Renal cortex interstitium (tissue), 15 donors: ENCODE measurements around the gene NOMO2. TPM values are rescaled to one million over a fixed set of nuclear protein-coding genes. Genes with fewer than 3 reads are reported as not detected.
"Not testable (repeated sequence)": the region's sequence is repeated elsewhere in the genome, so short reads cannot be mapped to it uniquely, and the experiment has no call there.

Experiments
- DNase-seq, 11 donors: peaks; one replicate each; pipeline ENCODE4 v3.0.0-alpha.2; 2013; ENCODE audit warnings: low read depth in 9 of 11, low spot score in 4 of 11; ENCODE audit errors: extremely low read depth in 1 of 11
- long read RNA-seq, 16 experiments: transcript quantifications; one replicate each; lab custom pipeline, GENCODE V29; 2026
- polyA plus RNA-seq, 3 donors: library from polyadenylated mRNA; unstranded; fragments of 120-200 nt; gene quantifications; one replicate each; pipeline ENCODE4 v1.2.1, GENCODE V29; 2013; ENCODE audit not compliant: insufficient read length in 3 of 3

Gene NOMO2, protein sequence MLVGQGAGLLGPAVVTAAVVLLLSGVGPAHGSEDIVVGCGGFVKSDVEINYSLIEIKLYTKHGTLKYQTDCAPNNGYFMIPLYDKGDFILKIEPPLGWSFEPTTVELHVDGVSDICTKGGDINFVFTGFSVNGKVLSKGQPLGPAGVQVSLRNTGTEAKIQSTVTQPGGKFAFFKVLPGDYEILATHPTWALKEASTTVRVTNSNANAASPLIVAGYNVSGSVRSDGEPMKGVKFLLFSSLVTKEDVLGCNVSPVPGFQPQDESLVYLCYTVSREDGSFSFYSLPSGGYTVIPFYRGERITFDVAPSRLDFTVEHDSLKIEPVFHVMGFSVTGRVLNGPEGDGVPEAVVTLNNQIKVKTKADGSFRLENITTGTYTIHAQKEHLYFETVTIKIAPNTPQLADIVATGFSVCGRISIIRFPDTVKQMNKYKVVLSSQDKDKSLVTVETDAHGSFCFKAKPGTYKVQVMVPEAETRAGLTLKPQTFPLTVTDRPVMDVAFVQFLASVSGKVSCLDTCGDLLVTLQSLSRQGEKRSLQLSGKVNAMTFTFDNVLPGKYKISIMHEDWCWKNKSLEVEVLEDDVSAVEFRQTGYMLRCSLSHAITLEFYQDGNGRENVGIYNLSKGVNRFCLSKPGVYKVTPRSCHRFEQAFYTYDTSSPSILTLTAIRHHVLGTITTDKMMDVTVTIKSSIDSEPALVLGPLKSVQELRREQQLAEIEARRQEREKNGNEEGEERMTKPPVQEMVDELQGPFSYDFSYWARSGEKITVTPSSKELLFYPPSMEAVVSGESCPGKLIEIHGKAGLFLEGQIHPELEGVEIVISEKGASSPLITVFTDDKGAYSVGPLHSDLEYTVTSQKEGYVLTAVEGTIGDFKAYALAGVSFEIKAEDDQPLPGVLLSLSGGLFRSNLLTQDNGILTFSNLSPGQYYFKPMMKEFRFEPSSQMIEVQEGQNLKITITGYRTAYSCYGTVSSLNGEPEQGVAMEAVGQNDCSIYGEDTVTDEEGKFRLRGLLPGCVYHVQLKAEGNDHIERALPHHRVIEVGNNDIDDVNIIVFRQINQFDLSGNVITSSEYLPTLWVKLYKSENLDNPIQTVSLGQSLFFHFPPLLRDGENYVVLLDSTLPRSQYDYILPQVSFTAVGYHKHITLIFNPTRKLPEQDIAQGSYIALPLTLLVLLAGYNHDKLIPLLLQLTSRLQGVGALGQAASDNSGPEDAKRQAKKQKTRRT
- polyA plus RNA-seq, result 10 to 100 TPM; 68.7 to 75.4 (median 70.7) TPM
- long read RNA-seq, donor 1, full-length matches to known transcripts, result 3 of 3 reads
- long read RNA-seq, donor 1, partial matches to known transcripts, result 0 of 3 reads
- long read RNA-seq, donor 1, other reads (novel, unspliced or antisense), result 0 of 3 reads
- long read RNA-seq, donor 2, full-length matches to known transcripts, result 3 of 3 reads
- long read RNA-seq, donor 2, partial matches to known transcripts, result 0 of 3 reads
- long read RNA-seq, donor 2, other reads (novel, unspliced or antisense), result 0 of 3 reads
- long read RNA-seq, donor 3, full-length matches to known transcripts, result 5 of 5 reads
- long read RNA-seq, donor 3, partial matches to known transcripts, result 0 of 5 reads
- long read RNA-seq, donor 3, other reads (novel, unspliced or antisense), result 0 of 5 reads
- long read RNA-seq, donor 4, full-length matches to known transcripts, result 8 of 8 reads
- long read RNA-seq, donor 4, partial matches to known transcripts, result 0 of 8 reads
- long read RNA-seq, donor 4, other reads (novel, unspliced or antisense), result 0 of 8 reads
- long read RNA-seq, donor 5, result 0 reads
- long read RNA-seq, donor 6, full-length matches to known transcripts, result 3 of 3 reads
- long read RNA-seq, donor 6, partial matches to known transcripts, result 0 of 3 reads
- long read RNA-seq, donor 6, other reads (novel, unspliced or antisense), result 0 of 3 reads
- long read RNA-seq, donor 7, full-length matches to known transcripts, result 7 of 7 reads
- long read RNA-seq, donor 7, partial matches to known transcripts, result 0 of 7 reads
- long read RNA-seq, donor 7, other reads (novel, unspliced or antisense), result 0 of 7 reads
- long read RNA-seq, donor 8, result 0 reads
- long read RNA-seq, donor 9, full-length matches to known transcripts, result 5 of 5 reads
- long read RNA-seq, donor 9, partial matches to known transcripts, result 0 of 5 reads
- long read RNA-seq, donor 9, other reads (novel, unspliced or antisense), result 0 of 5 reads
- long read RNA-seq, donor 10, full-length matches to known transcripts, result 5 of 5 reads
- long read RNA-seq, donor 10, partial matches to known transcripts, result 0 of 5 reads
- long read RNA-seq, donor 10, other reads (novel, unspliced or antisense), result 0 of 5 reads
- long read RNA-seq, donor 11, full-length matches to known transcripts, result 6 of 6 reads
- long read RNA-seq, donor 11, partial matches to known transcripts, result 0 of 6 reads
- long read RNA-seq, donor 11, other reads (novel, unspliced or antisense), result 0 of 6 reads
- long read RNA-seq, donor 12, result 0 reads
- long read RNA-seq, donor 13, result 0 reads
- long read RNA-seq, donor 14, full-length matches to known transcripts, result 7 of 7 reads
- long read RNA-seq, donor 14, partial matches to known transcripts, result 0 of 7 reads
- long read RNA-seq, donor 14, other reads (novel, unspliced or antisense), result 0 of 7 reads
- long read RNA-seq, donor 15, full-length matches to known transcripts, result 2 of 2 reads
- long read RNA-seq, donor 15, partial matches to known transcripts, result 0 of 2 reads
- long read RNA-seq, donor 15, other reads (novel, unspliced or antisense), result 0 of 2 reads
- long read RNA-seq, donor 16, full-length matches to known transcripts, result 9 of 9 reads
- long read RNA-seq, donor 16, partial matches to known transcripts, result 0 of 9 reads
- long read RNA-seq, donor 16, other reads (novel, unspliced or antisense), result 0 of 9 reads

DNA sequence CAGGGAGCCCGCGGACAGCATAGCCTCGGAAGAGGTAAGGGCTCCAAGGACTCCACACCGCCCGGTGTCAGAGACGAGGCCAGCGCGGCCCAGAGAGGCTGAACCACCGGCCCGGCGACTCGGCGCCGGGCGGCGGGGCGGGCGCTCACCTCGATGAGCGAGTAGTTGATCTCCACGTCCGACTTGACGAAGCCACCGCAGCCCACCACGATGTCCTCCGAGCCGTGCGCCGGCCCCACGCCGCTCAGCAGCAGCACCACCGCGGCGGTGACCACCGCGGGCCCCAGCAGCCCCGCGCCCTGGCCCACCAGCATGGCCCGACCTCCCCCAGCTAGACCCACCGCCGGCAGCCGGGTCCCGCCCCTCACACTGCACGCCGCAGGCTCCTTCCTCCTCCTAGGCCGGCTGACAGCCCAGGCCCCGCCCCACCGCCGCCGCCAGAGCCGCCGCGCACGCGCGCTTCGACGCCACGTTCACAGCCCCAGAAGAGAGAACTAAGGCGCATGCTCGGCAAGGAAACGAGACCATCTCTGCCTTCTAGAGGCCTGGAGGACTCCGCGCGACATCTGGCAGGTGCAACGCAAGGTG lies at the start of gene NOMO2:
Gene NOMO2, minus strand, starts transcription at position 371 of the 588 bp plus-strand sequence. Its CDS starts 57 bp downstream, at position 314.
- peak in 3 of 11 donors; percentile 0 to 3 (median 1) for DNase-seq

DNA sequence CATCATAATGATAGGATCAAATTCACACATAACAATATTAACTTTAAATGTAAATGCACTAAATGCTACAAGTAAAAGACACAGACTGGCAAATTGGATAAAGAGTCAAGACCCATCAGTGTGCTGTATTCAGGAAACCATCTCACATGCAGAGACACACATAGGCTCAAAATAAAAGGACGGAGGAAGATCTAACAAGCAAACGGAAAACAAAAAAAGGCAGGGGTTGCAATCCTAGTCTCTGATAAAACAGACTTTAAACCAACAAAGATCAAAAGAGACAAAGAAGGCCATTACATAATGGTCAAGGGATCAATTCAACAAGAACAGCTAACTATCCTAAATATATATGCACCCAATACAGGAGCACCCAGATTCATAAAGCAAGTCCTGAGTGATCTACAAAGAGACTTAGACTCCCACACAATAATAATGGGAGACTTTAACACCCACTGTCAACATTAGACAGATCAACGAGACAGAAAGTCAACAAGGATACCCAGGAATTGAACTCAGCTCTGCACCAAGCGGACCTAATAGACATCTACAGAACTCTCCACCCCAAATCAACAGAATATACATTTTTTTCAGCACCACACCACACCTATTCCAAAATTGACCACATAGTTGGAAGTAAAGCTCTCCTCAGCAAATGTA lies 48.4 kb upstream of the NOMO2 start:
- DNase-seq, result not testable (repeated sequence)

DNA sequence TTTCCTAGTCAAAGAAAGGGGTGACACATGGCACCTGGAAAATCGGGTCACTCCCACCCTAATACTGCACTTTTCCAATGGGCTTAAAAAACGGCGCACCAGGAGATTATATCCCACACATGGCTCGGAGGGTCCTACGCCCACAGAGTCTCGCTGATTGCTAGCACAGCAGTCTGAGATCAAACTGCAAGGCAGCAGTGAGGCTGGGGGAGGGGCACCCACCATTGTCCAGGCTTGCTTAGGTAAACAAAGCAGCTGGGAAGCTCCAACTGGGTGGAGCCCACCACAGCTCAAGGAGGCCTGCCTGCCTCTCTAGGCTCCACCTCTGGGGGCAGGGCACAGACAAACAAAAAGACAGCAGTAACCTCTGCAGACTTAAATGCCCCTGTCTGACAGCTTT lies 46.4 kb upstream of the NOMO2 start:
- DNase-seq, result not testable (repeated sequence)

DNA sequence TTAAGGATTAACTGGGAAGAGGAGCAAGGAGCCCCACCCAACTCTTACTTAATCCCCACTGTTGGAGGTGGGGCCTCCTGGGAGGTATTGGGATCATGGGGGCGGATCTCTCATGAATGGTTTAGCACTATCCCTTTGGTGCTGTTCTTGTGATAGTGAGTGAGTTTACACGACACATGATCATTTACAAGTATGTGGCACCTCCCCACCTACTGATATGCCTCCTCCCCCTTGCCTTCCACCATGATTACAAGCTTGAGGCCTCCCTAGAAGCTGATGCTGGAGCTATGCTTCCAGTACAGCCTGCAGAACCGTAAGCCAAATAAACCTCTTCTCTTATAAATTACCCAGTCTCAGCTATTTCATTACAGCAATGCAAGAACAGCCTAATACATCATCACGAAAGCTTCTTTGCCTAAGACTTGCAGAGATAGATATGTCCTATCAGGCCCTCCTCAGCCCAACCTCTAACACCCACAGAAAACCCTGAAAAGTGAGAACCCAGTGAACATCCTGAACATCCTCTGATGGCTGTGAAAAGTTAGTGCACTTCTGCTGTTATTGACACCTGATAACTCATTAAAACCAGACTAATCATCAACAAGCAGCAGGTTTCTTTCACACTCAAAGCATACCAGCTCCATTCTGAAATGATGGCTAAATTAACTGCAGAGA lies 41.8 kb upstream of the NOMO2 start:
- DNase-seq, result not testable (repeated sequence)

DNA sequence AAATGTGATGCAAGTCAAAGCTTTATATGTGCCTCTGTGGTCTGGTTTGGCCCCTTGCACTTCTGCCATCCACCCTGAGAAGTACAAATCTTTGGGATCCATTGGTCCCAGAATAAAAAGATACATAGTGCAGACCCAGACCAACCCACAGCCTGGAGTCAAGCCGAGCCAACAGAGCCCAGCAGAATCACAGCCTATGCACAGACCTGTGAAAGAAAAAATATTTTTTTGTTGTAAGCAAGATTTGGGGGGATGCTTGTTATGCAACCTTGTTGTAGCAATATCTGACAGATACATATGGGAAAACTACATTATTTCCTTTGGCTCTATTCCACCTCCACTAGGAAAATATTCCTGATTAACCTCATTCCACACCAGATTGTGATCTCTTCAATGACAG lies 36.7 kb upstream of the NOMO2 start:
- not testable (repeated sequence) for DNase-seq

DNA sequence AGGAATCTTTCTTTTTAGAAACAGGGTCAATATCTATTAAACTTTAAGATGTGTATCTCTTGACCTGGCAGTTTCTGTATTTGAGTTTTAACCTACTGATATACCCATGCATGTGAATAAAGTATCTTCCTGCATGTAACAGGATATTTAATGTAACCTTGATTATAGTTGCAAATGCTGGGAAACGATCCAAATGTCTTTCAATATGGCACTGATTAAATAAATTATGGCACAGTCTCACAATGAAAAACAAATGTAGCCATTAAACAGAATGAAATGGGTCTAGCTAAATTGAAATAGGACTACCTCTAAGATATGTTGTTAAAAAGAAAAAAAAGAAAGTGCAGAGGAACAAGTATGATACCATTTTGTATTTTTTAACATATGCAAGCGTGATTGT lies 35.8 kb upstream of the NOMO2 start:
- DNase-seq, result not testable (repeated sequence)

DNA sequence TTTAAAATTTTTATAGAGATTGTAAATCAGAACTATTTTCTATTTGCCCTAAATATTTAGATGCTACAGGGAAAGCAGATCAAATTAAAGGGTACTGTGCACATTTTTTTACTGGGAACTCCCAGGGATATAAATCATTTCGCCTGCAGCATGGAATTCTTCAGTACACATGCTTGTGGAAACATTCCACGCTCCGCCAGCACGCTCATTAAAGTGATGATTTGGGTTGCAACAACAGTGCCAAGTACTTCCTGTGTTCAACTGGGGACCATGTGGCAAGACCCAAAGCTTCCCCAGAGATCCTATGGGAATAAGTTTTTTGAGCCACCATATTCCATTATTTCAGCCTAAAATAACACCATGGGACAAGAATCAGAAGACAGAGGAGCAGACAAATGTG lies 35.4 kb upstream of the NOMO2 start:
- DNase-seq, result peak in 6 of 11 donors; percentile 1 to 48 (median 24)

DNA sequence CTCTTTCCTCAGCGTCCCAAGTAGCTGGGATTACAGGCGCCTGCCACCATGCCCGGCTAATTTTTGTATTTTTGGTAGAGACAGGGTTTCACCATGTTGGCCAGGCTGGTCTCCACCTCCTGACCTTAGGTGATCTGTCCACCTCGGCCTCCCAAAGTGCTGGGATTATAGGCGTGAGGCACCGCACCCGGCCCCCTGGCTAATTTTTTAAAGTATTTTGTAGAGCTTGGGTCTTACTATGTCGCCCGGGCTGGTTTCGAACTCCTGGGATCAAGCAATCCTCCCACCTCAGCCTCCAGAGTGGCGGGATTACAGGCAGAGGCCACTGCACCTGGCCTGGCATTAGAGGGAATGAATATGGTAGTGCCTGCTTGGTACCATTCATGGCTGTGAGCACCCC lies 33.9 kb upstream of the NOMO2 start:
- not testable (repeated sequence) for DNase-seq

DNA sequence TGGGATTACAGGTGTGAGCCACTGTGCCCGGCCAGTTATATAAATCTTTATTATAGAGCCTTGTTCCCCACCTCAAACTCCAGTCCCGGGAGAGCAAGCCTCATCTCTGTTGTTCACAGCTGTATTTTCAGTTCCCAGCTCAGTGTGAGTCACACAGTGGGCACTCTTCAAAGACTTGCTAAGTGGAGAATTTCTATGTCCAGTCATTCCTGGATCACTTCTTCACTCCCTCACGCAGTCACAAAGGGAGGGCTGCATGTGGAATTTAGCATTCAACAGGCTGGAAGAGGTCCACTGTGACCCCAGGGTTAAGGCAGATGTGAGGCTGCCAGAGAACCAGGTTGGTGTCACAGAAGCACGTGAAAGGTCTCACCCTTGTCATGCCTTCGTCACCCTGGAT lies 33.0 kb upstream of the NOMO2 start:
- DNase-seq, result not testable (repeated sequence)

DNA sequence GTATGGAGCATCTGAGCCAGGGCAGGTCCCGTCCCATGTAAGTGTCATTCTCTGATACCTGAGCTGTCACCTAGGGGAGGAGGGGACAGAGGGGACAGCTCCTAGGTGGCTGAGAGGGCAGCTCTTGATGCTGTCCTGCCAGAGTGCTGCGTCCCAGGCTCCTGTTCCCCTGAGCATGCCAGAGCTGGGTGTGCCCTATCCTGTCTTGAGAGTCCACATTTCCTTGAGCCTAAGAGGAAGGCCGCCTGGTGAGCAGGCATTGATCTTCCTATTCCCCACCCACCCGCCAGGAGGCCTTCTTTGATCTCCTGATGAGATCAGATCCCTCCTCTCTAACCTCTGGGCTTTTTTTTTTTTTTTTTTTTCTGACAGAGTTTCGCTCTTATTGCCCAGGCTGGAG lies 32.0 kb upstream of the NOMO2 start:
- DNase-seq, result not testable (repeated sequence)

DNA sequence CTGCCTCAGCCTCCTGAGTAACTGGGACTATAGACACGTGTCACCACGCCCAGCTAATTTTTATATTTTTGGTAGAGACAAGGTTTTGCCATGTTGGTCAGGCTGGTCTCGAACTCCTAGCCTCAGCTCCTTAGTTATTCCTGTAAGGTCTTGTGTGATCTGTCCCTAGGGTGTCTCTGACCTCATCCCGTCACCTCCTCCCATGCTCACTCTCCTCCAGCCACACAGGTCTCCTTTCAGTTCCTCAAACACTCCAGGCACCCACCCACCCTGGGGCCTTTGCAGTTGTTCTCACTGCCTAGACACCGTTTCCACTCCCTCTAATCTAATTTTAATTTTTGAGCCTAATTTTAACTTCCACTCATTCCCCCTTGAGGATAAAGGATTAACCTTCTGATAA lies 31.1 kb upstream of the NOMO2 start:
- DNase-seq, result not testable (repeated sequence)

DNA sequence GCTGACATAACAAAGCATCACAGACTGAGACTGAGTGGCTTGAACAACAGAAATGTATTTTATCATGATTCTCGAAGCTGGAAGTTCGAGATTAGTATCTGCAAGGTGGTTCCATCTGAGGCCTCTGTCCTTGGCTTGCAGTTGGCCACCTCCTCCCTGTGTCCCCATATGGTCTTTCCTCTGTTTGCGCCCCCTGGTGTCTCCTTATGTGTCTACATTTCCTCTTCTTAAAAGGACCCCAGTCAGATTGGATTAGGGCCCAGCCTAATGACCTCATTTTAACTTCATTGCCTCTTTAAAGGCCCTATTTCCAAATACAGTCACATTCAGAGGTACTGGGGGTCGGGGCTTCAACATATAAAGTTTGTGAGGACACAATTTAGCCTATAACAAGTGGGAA lies 30.0 kb upstream of the NOMO2 start:
- not testable (repeated sequence) for DNase-seq

DNA sequence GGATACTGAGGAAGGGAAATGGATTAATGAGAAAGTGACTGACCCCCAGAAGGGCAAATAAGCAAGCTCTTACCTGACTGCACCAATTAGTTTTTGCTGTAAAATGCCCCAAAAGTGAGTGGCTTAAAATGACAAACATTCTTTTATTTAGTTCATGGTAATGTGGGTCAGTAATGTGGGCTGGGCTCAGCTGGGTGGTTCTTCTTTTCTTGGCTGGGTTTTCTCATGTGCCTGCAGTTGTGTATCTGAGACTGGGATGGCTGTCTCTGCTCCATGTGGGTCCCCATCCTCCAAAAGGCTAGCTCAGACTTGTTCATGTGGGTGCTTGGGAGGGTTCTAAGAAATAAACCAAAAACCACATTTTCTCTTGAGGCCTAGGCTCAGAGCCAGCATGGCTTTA lies 29.5 kb upstream of the NOMO2 start:
- DNase-seq, result not testable (repeated sequence)

DNA sequence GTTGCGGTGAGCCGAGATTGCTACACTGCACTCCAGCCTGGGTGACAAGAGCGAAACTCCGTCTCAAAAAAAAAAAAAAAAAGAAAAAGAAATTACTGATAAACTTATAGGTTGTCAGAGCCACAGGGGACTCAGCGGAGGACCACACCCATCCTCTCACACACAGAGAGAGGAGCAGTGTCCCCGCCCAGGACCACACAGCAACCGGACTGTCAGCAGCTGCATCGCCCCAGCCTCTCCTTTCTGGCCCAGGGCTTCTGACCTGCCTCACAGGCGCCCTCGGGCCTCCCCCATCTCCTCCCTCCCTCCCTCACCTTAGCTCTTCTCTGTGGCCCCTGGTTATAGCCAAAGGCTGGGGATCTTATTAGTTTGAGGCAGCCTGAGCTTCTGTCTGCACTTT lies 27.9 kb upstream of the NOMO2 start:
- not testable (repeated sequence) for DNase-seq
